Fibroblast of the aortic adventitia (primary cell): ENCODE results near the gene KDM4D. TPM values are rescaled to one million over a fixed set of nuclear protein-coding genes. Genes with fewer than 3 reads are reported as not detected.

Experiments
- DNase-seq: peaks from one replicate; pipeline ENCODE4 v3.0.0-alpha.2; 2010; ENCODE audit warnings: low read depth
- H3K4me3 ChIP-seq: 2 replicates; pipeline ENCODE4 v1.5.1; 2011; ENCODE audit warnings: low read depth, mild to moderate bottlenecking, control low read depth, low read length, moderate library complexity
- CTCF ChIP-seq: IDR thresholded peaks from 2 replicates; pipeline ENCODE4 v1.5.1; 2011; ENCODE audit warnings: mild to moderate bottlenecking, low read length, control low read depth, inconsistent platforms; ENCODE audit not compliant: insufficient read depth
- total RNA-seq: library from RNA; depleted of rRNA; stranded (reverse); fragments of >200 nt; gene quantifications from 2 replicates; pipeline ENCODE4 v1.2.3, GENCODE V29; 2012; ENCODE audit warnings: low replicate concordance

The KDM4D gene
- total RNA-seq, 1 donor, result 1.1 TPM

GRCh38 chr11:94956963-94957362, 16.5 kb upstream of the KDM4D start:
- no peak overlapping the region for H3K4me3 ChIP-seq
- TF ChIP-seq CTCF, result no peak
- no peak for DNase-seq

- peak; percentile 50 for DNase-seq
- no peak for TF ChIP-seq CTCF
- H3K4me3 ChIP-seq, result no peak overlapping the region
Observed at GRCh38 chr11:94958121-94958696, 15.3 kb upstream of the KDM4D start.

GRCh38 chr11:94959179-94959578, 14.3 kb upstream of the KDM4D start:
- no peak overlapping the region for H3K4me3 ChIP-seq
- DNase-seq, result no peak
- no peak for TF ChIP-seq CTCF

GRCh38 chr11:94960488-94960887, 13.0 kb upstream of the KDM4D start:
- no peak overlapping the region for H3K4me3 ChIP-seq
- no peak for TF ChIP-seq CTCF
- no peak for DNase-seq

- no peak for DNase-seq
- TF ChIP-seq CTCF, result no peak
- H3K4me3 ChIP-seq, result no peak overlapping the region
Observed at GRCh38 chr11:94961255-94961654, 12.3 kb upstream of the KDM4D start.

GRCh38 chr11:94964934-94965333, 8.6 kb upstream of the KDM4D start:
- H3K4me3 ChIP-seq, result no peak overlapping the region
- TF ChIP-seq CTCF, result no peak
- no peak for DNase-seq

- peak; percentile 70 for TF ChIP-seq CTCF
- DNase-seq, result peak; percentile 62
Observed at GRCh38 chr11:94968334-94968958, 5.1 kb upstream of the KDM4D start.

More at GRCh38 chr11:94968334-94968958, 5.1 kb upstream of the KDM4D start:
- no peak overlapping the region for H3K4me3 ChIP-seq
